ENCODE data around the gene GADL1.

DNA sequence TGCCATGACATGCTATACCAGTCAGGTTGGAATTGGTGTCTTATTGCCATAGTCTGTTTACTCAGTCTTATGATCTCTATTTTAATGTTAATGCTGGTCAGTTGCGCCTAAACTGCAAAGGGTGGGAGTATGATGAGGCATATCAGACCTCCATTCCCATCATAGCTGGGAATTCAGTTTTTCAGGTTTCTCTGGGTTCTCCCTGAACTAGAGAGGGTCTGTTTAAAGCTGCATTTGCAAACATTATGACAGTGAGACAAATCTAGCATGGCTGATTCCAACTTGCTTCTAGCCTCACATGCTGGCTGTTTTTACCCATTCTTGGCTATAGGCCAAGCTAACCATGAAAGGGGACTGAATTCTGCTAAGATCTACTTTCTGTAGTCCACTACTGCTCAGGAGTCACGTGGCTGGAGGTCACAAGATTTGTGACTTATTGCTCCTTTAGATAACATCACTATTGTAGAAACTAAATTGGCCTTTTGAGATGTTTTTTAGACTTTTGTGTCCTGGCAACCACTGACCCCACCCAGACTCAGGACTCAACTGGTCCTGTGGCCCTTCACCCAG, 191.5 kb downstream of the GADL1 start:
- TF ChIP-seq PPARA (CRISPR knock-in tag; IDR thresholded peaks at IDR 0.05; ENCODE audit: borderline replicate concordance) (no peak), TOX (CRISPR knock-in tag; IDR thresholded peaks at IDR 0.05; ENCODE audit: borderline replicate concordance) (no peak), ZFP3 (CRISPR knock-in tag; IDR thresholded peaks at IDR 0.05) (no peak), ARNTL (CRISPR knock-in tag; IDR thresholded peaks at IDR 0.05; ENCODE audit: borderline replicate concordance, low read depth) (no peak), ZFP30 (CRISPR knock-in tag; IDR thresholded peaks at IDR 0.05) (no peak), ISL1 (CRISPR knock-in tag; IDR thresholded peaks at IDR 0.05) (no peak), OSR1 (CRISPR knock-in tag; IDR thresholded peaks at IDR 0.05) (no peak), TCF4 (CRISPR knock-in tag; IDR thresholded peaks at IDR 0.05; ENCODE audit: borderline replicate concordance) (no peak), GLIS3 (CRISPR knock-in tag; IDR thresholded peaks at IDR 0.05) (no peak)
- TF ChIP-seq, protein P1, sequence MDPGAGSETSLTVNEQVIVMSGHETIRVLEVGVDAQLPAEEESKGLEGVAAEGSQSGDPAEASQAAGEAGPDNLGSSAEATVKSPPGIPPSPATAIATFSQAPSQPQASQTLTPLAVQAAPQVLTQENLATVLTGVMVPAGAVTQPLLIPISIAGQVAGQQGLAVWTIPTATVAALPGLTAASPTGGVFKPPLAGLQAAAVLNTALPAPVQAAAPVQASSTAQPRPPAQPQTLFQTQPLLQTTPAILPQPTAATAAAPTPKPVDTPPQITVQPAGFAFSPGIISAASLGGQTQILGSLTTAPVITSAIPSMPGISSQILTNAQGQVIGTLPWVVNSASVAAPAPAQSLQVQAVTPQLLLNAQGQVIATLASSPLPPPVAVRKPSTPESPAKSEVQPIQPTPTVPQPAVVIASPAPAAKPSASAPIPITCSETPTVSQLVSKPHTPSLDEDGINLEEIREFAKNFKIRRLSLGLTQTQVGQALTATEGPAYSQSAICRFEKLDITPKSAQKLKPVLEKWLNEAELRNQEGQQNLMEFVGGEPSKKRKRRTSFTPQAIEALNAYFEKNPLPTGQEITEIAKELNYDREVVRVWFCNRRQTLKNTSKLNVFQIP (CRISPR knock-in tag; IDR thresholded peaks at IDR 0.05; ENCODE audit: borderline replicate concordance, low read depth): no peak
- TF ChIP-seq, protein P2, sequence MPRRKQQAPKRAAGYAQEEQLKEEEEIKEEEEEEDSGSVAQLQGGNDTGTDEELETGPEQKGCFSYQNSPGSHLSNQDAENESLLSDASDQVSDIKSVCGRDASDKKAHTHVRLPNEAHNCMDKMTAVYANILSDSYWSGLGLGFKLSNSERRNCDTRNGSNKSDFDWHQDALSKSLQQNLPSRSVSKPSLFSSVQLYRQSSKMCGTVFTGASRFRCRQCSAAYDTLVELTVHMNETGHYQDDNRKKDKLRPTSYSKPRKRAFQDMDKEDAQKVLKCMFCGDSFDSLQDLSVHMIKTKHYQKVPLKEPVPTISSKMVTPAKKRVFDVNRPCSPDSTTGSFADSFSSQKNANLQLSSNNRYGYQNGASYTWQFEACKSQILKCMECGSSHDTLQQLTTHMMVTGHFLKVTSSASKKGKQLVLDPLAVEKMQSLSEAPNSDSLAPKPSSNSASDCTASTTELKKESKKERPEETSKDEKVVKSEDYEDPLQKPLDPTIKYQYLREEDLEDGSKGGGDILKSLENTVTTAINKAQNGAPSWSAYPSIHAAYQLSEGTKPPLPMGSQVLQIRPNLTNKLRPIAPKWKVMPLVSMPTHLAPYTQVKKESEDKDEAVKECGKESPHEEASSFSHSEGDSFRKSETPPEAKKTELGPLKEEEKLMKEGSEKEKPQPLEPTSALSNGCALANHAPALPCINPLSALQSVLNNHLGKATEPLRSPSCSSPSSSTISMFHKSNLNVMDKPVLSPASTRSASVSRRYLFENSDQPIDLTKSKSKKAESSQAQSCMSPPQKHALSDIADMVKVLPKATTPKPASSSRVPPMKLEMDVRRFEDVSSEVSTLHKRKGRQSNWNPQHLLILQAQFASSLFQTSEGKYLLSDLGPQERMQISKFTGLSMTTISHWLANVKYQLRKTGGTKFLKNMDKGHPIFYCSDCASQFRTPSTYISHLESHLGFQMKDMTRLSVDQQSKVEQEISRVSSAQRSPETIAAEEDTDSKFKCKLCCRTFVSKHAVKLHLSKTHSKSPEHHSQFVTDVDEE (CRISPR knock-in tag; IDR thresholded peaks at IDR 0.05): no peak
- TF ChIP-seq, protein P3, sequence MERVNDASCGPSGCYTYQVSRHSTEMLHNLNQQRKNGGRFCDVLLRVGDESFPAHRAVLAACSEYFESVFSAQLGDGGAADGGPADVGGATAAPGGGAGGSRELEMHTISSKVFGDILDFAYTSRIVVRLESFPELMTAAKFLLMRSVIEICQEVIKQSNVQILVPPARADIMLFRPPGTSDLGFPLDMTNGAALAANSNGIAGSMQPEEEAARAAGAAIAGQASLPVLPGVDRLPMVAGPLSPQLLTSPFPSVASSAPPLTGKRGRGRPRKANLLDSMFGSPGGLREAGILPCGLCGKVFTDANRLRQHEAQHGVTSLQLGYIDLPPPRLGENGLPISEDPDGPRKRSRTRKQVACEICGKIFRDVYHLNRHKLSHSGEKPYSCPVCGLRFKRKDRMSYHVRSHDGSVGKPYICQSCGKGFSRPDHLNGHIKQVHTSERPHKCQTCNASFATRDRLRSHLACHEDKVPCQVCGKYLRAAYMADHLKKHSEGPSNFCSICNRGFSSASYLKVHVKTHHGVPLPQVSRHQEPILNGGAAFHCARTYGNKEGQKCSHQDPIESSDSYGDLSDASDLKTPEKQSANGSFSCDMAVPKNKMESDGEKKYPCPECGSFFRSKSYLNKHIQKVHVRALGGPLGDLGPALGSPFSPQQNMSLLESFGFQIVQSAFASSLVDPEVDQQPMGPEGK (CRISPR knock-in tag; IDR thresholded peaks at IDR 0.05; ENCODE audit: borderline replicate concordance): no peak

Data from SK-N-SH treated with all-trans-retinoic acid at 6 μM for 48 hours (cell line).